Neural cell (in vitro differentiated cells): ENCODE results near the gene HLA-A. TPM values are rescaled to one million over a fixed set of nuclear protein-coding genes. Genes with fewer than 3 reads are reported as not detected.

ENCODE experiments used
- H2AFZ ChIP-seq: fragments of 200-600, 300-800 bp; sonication (generic), shearing (Covaris generic); 2 replicates; pipeline ENCODE4 v1.6.0; 2014; ENCODE audit warnings: low read depth, mild to moderate bottlenecking, antibody characterized with exemption, low read length, moderate library complexity
- H3F3A ChIP-seq: fragments of 200-600 bp; shearing (Covaris generic); 2 replicates; pipeline ENCODE4 v1.6.1; 2016; ENCODE audit warnings: mild to moderate bottlenecking, moderate library complexity, mixed read lengths, antibody characterized with exemption, low read length; ENCODE audit not compliant: insufficient read depth, poor library complexity, severe bottlenecking
- H3K27ac ChIP-seq: fragments of 200-600, 300-800 bp; sonication (generic), shearing (Covaris generic); 2 replicates; pipeline ENCODE4 v1.5.1; 2014; ENCODE audit warnings: mild to moderate bottlenecking, low read length, moderate library complexity
- H3K27me3 ChIP-seq: fragments of 300-800, 200-600 bp; sonication (generic), shearing (Covaris generic); 2 replicates; pipeline ENCODE4 v1.6.0; 2014; ENCODE audit warnings: mild to moderate bottlenecking, low read depth, low read length, moderate library complexity; ENCODE audit not compliant: insufficient read depth
- H3K36me3 ChIP-seq: fragments of 300-800, 200-600 bp; sonication (generic), shearing (Covaris generic); 2 replicates; pipeline ENCODE4 v1.5.1; 2014; ENCODE audit warnings: mild to moderate bottlenecking, antibody characterized with exemption, low read length, moderate library complexity; ENCODE audit not compliant: insufficient read depth
- H3K4me2 ChIP-seq: fragments of 300-800, 200-600 bp; sonication (generic), shearing (Covaris generic); 2 replicates; pipeline ENCODE4 v1.6.0; 2014; ENCODE audit warnings: mild to moderate bottlenecking, low read length
- H3K4me3 ChIP-seq: fragments of 300-800, 200-600 bp; sonication (generic), shearing (Covaris generic); 2 replicates; pipeline ENCODE4 v1.5.1; 2014; ENCODE audit warnings: mild to moderate bottlenecking, low read length, moderate library complexity
- H3K79me2 ChIP-seq: fragments of 200-600 bp; shearing (Covaris generic); replicated peaks from 2 replicates; pipeline ENCODE4 v1.6.0; 2014; ENCODE audit warnings: mild to moderate bottlenecking, low read length, moderate library complexity; ENCODE audit not compliant: insufficient read depth
- H3K9ac ChIP-seq: fragments of 300-800, 200-600 bp; sonication (generic), shearing (Covaris generic); 2 replicates; pipeline ENCODE4 v1.6.1; 2016; ENCODE audit warnings: mild to moderate bottlenecking, low read length, mixed read lengths
- H3K9me2 ChIP-seq: fragments of 200-600 bp; shearing (Covaris generic); 2 replicates; pipeline ENCODE4 v1.6.1; 2016; ENCODE audit warnings: mild to moderate bottlenecking, low read length, mixed read lengths; ENCODE audit not compliant: insufficient read depth
- H3K9me3 ChIP-seq: fragments of 200-600, 300-800 bp; sonication (generic), shearing (Covaris generic); 2 replicates; pipeline ENCODE4 v1.6.1; 2016; ENCODE audit warnings: mild to moderate bottlenecking, mixed run types, low read length, moderate library complexity, mixed read lengths
- H4K20me1 ChIP-seq: fragments of 200-600 bp; shearing (Covaris generic); 2 replicates; pipeline ENCODE4 v1.6.1; 2016; ENCODE audit warnings: mild to moderate bottlenecking, mixed run types; ENCODE audit not compliant: insufficient read depth
- CTCF ChIP-seq: fragments of 450-650 bp; IDR thresholded peaks from 2 replicates; pipeline ENCODE4 v1.5.1; 2014; ENCODE audit warnings: antibody characterized with exemption, mild to moderate bottlenecking, moderate library complexity; ENCODE audit not compliant: poor library complexity, severe bottlenecking
- EP300 ChIP-seq: fragments of 450-650 bp; conservative IDR thresholded peaks from 2 replicates; pipeline ENCODE4 v1.6.1; 2014; ENCODE audit warnings: antibody characterized with exemption, mild to moderate bottlenecking, moderate library complexity; ENCODE audit not compliant: poor library complexity, severe bottlenecking
- EZH2 ChIP-seq: fragments of 200-600, 300-800 bp; shearing (Covaris generic), sonication (generic); IDR thresholded peaks from 2 replicates; pipeline ENCODE4 v1.6.1; 2014; ENCODE audit warnings: antibody characterized with exemption, low read length, borderline replicate concordance, mild to moderate bottlenecking; ENCODE audit not compliant: insufficient read depth, poor library complexity, severe bottlenecking
- MXI1 ChIP-seq: fragments of 450-650 bp; conservative IDR thresholded peaks from 2 replicates; pipeline ENCODE4 v1.6.1; 2014; ENCODE audit warnings: antibody characterized with exemption, mild to moderate bottlenecking; ENCODE audit not compliant: poor library complexity, severe bottlenecking
- POLR2AphosphoS5 ChIP-seq: IDR thresholded peaks from 2 replicates; pipeline ENCODE4 v1.6.1; 2012
- RAD21 ChIP-seq: fragments of 450-650 bp; conservative IDR thresholded peaks from 2 replicates; pipeline ENCODE4 v1.6.1; 2014; ENCODE audit warnings: antibody characterized with exemption, mild to moderate bottlenecking, moderate library complexity
- REST ChIP-seq: IDR thresholded peaks from 2 replicates; pipeline ENCODE4 v1.6.1; 2012; ENCODE audit warnings: borderline replicate concordance
- SMC3 ChIP-seq: fragments of 450-650 bp; conservative IDR thresholded peaks from 2 replicates; pipeline ENCODE4 v1.6.1; 2014; ENCODE audit warnings: antibody characterized with exemption, mild to moderate bottlenecking, moderate library complexity; ENCODE audit not compliant: poor library complexity
- TAF1 ChIP-seq: IDR thresholded peaks from 2 replicates; pipeline ENCODE4 v1.6.1; 2012; ENCODE audit warnings: low read depth
- polyA plus RNA-seq: library from polyadenylated mRNA; depleted of rRNA; stranded (reverse); fragments of >200 nt; gene quantifications from 2 replicates; pipeline ENCODE4 v1.2.3, GENCODE V29; 2014

Gene HLA-A
- polyA plus RNA-seq, 1 donor from 2014 or later, result 47.6 TPM

GRCh38 chr6:29933955-29934354 is 8.4 kb upstream of the HLA-A start:
- no peaks in the 10 kb centered on the region for H4K20me1 ChIP-seq
- H3K4me2 ChIP-seq, result no peak overlapping the region
- TF ChIP-seq TAF1, result no peak
- TF ChIP-seq POLR2AphosphoS5, result no peak
- TF ChIP-seq CTCF, result no peak
- TF ChIP-seq RAD21, result no peak
- no peak for TF ChIP-seq MXI1
- TF ChIP-seq SMC3, result no peak
- no peak for TF ChIP-seq REST
- no peak for TF ChIP-seq EP300
- TF ChIP-seq EZH2, result no peak
- no peak overlapping the region for H3K4me3 ChIP-seq
- no peak overlapping the region for H2AFZ ChIP-seq
- no peaks in the 10 kb centered on the region for H3K27me3 ChIP-seq
- H3K9me2 ChIP-seq, result no peaks in the 10 kb centered on the region
- no peaks in the 10 kb centered on the region for H3F3A ChIP-seq
- H3K79me2 ChIP-seq, result no peaks in the 10 kb centered on the region
- H3K9ac ChIP-seq, result no peak overlapping the region
- H3K9me3 ChIP-seq, result no peaks in the 10 kb centered on the region
- H3K27ac ChIP-seq, result no peak overlapping the region
- H3K36me3 ChIP-seq, result no peaks in the 10 kb centered on the region

GRCh38 chr6:29935273-29935955 is 6.9 kb upstream of the HLA-A start:
- H3K9me3 ChIP-seq, result no peaks in the 10 kb centered on the region
- H2AFZ ChIP-seq, result no peak overlapping the region

More at GRCh38 chr6:29935273-29935955, 6.9 kb upstream of the HLA-A start:
- Histone ChIP-seq H3K4me3 (no peak overlapping the region), H3F3A (no peaks in the 10 kb centered on the region), H3K79me2 (no peaks in the 10 kb centered on the region), H3K4me2 (no peak overlapping the region), H3K27me3 (no peaks in the 10 kb centered on the region), H3K27ac (no peak overlapping the region), H4K20me1 (no peaks in the 10 kb centered on the region), H3K9ac (no peak overlapping the region), H3K36me3 (no peaks in the 10 kb centered on the region), H3K9me2 (no peaks in the 10 kb centered on the region)
- no peak for TF ChIP-seq RAD21
- no peak for TF ChIP-seq POLR2AphosphoS5
- no peak for TF ChIP-seq EP300
- TF ChIP-seq REST, result no peak
- no peak for TF ChIP-seq TAF1
- TF ChIP-seq CTCF, result no peak
- TF ChIP-seq SMC3, result no peak
- no peak for TF ChIP-seq EZH2
- TF ChIP-seq MXI1, result no peak
